Neuronal stem cell (in vitro differentiated cells): ENCODE data around the gene PRRC2B.
A peak's percentile ranks its signal among the peaks of the same experiment; 100 is the strongest.

Experiments
- DNase-seq: peaks from one replicate; pipeline ENCODE4 v3.0.0-alpha.2; 2013; ENCODE audit warnings: low spot score
- H2AFZ ChIP-seq: one replicate; pipeline ENCODE4 v1.6.1; 2013; ENCODE audit warnings: mild to moderate bottlenecking, low read length, inconsistent platforms
- H2AK5ac ChIP-seq: 2 replicates; pipeline ENCODE4 v1.6.1; 2013; ENCODE audit warnings: low read depth, mild to moderate bottlenecking, inconsistent platforms, low read length, moderate library complexity, mixed read lengths
- H2BK120ac ChIP-seq: 2 replicates; pipeline ENCODE4 v1.6.1; 2013; ENCODE audit warnings: low read depth, mild to moderate bottlenecking, inconsistent platforms, low read length, moderate library complexity, mixed read lengths
- H2BK12ac ChIP-seq: one replicate; pipeline ENCODE4 v1.6.1; 2013; ENCODE audit warnings: low read length, inconsistent platforms
- H2BK15ac ChIP-seq: 2 replicates; pipeline ENCODE4 v1.6.1; 2013; ENCODE audit warnings: mild to moderate bottlenecking, low read length, inconsistent platforms, mixed read lengths
- H2BK5ac ChIP-seq: one replicate; pipeline ENCODE4 v1.6.1; 2013; ENCODE audit warnings: inconsistent platforms, mild to moderate bottlenecking, low read length, moderate library complexity
- H3K14ac ChIP-seq: one replicate; pipeline ENCODE4 v1.6.1; 2013; ENCODE audit warnings: low read length, inconsistent platforms
- H3K18ac ChIP-seq: 2 replicates; pipeline ENCODE4 v1.6.1; 2013; ENCODE audit warnings: low read length, inconsistent platforms
- H3K23ac ChIP-seq: 2 replicates; pipeline ENCODE4 v1.6.1; 2013; ENCODE audit warnings: low read depth, mild to moderate bottlenecking, mixed read lengths, low read length, inconsistent platforms; ENCODE audit not compliant: poor library complexity
- H3K27ac ChIP-seq: replicated peaks from 3 replicates; pipeline ENCODE4 v1.5.1; 2013; ENCODE audit warnings: low read length, inconsistent platforms
- H3K27me3 ChIP-seq, 3 experiments: 2 replicates each; pipeline ENCODE4 v1.6.1; 2013; ENCODE audit warnings: low read length in 3 of 3, mild to moderate bottlenecking in 2 of 3, inconsistent platforms in 1 of 3, low read depth in 1 of 3, mixed read lengths in 1 of 3, moderate library complexity in 1 of 3; ENCODE audit not compliant: control insufficient read depth in 3 of 3, insufficient read depth in 3 of 3
- H3K36me3 ChIP-seq, 2 donors: replicated peaks in 1 of 2; 2 replicates each; pipeline ENCODE4 v1.6.1; 2013; ENCODE audit warnings: low read length in 2 of 2; ENCODE audit not compliant: control insufficient read depth in 2 of 2, insufficient read depth in 2 of 2
- H3K4ac ChIP-seq: 2 replicates; pipeline ENCODE4 v1.6.1; 2013; ENCODE audit warnings: inconsistent platforms, mild to moderate bottlenecking, low read length, moderate library complexity
- H3K4me1 ChIP-seq, 2 donors: 1 replicate in 1 of 2; 2 replicates in 1 of 2; pipeline ENCODE4 v1.6.1; 2013; ENCODE audit warnings: low read length in 2 of 2, low read depth in 1 of 2; ENCODE audit not compliant: control insufficient read depth in 2 of 2, insufficient read depth in 1 of 2
- H3K4me2 ChIP-seq: one replicate; pipeline ENCODE4 v1.6.1; 2013; ENCODE audit warnings: mild to moderate bottlenecking, low read length, inconsistent platforms; ENCODE audit not compliant: insufficient read depth, poor library complexity, severe bottlenecking
- H3K4me3 ChIP-seq, 2 donors: 2 replicates each; pipeline ENCODE4 v1.5.1; 2013; ENCODE audit warnings: low read length in 2 of 2, mild to moderate bottlenecking in 2 of 2, inconsistent platforms in 1 of 2, moderate library complexity in 1 of 2
- H3K79me1 ChIP-seq: one replicate; pipeline ENCODE4 v1.6.1; 2013; ENCODE audit warnings: low read depth, mild to moderate bottlenecking, inconsistent platforms, low read length, moderate library complexity
- H3K9ac ChIP-seq: one replicate; pipeline ENCODE4 v1.6.1; 2013; ENCODE audit warnings: mild to moderate bottlenecking, low read depth, low read length, inconsistent platforms; ENCODE audit not compliant: poor library complexity
- H3K9me3 ChIP-seq, 2 donors: replicated peaks in 1 of 2; 2 replicates each; pipeline versions ENCODE3 to v1.6.1; 2013; ENCODE audit warnings: low read length in 2 of 2, mild to moderate bottlenecking in 2 of 2, inconsistent platforms in 1 of 2, low read depth in 1 of 2, mixed read lengths in 1 of 2, moderate library complexity in 1 of 2; ENCODE audit not compliant: control insufficient read depth in 2 of 2, insufficient read depth in 1 of 2
- H4K8ac ChIP-seq: one replicate; pipeline ENCODE4 v1.6.1; 2013; ENCODE audit warnings: low read depth, mild to moderate bottlenecking, inconsistent platforms, low read length, moderate library complexity
- H4K91ac ChIP-seq: one replicate; pipeline ENCODE4 v1.6.1; 2013; ENCODE audit warnings: low read length, low read depth, mild to moderate bottlenecking, inconsistent platforms; ENCODE audit not compliant: poor library complexity
- WGBS, 2 donors: extraction: QIAGEN DNeasy Blood & Tissue Kit; methylation state at CpG; one replicate each; pipeline ENCODE4 v1.1.7; 2013; ENCODE audit warnings: missing lambda C conversion rate in 2 of 2, mixed read lengths in 1 of 2; ENCODE audit not compliant: insufficient read length in 2 of 2, insufficient replicate concordance in 1 of 2; ENCODE audit errors: extremely low coverage in 2 of 2; 5-methylcytosine and 5-hydroxymethylcytosine counted together

Gene PRRC2B

GRCh38 chr9:131442351-131442750 lies 48.5 kb downstream of the PRRC2B start:
- no peak overlapping the region for H4K8ac ChIP-seq
- no peak overlapping the region for H2BK120ac ChIP-seq
- no peaks in the 10 kb centered on the region for H3K27me3 ChIP-seq
- no peak overlapping the region for H2BK15ac ChIP-seq
- H3K27ac ChIP-seq = no peak overlapping the region
- no peak overlapping the region for H2BK5ac ChIP-seq
- no peak overlapping the region for H2AFZ ChIP-seq
- H3K9ac ChIP-seq = no peak overlapping the region
- no peaks in the 10 kb centered on the region for H3K9me3 ChIP-seq
- H3K36me3 ChIP-seq = peaks cover 60 to 97% of the 10 kb centered on the region in 2 donors
- H3K23ac ChIP-seq = no peak overlapping the region
- H3K4me2 ChIP-seq = no peak overlapping the region
- no peak for DNase-seq
- H2BK12ac ChIP-seq = no peak overlapping the region
- no peak overlapping the region for H3K4ac ChIP-seq
- H2AK5ac ChIP-seq = no peak overlapping the region
- no CpG with 5 or more reads among the region's 10 CpGs for WGBS, 2 donors
- peaks cover 0 to 12% of the 10 kb centered on the region in 2 donors for H3K4me1 ChIP-seq
- H3K4me3 ChIP-seq = no peak overlapping the region
- no peak overlapping the region for H4K91ac ChIP-seq
- H3K14ac ChIP-seq = no peak overlapping the region
- peaks cover 9% of the 10 kb centered on the region for H3K79me1 ChIP-seq
- no peak overlapping the region for H3K18ac ChIP-seq

GRCh38 chr9:131443648-131444047 lies 49.8 kb downstream of the PRRC2B start:
- Histone ChIP-seq H3K23ac (peak overlapping the region; percentile 22), H4K91ac (no peak overlapping the region), H2BK12ac (no peak overlapping the region), H3K4ac (no peak overlapping the region), H4K8ac (no peak overlapping the region), H2BK120ac (no peak overlapping the region), H3K4me1 (peaks cover 0 to 12% of the 10 kb centered on the region in 2 donors), H2AK5ac (no peak overlapping the region), H2AFZ (no peak overlapping the region), H3K4me3 (no peak overlapping the region), H3K18ac (peak overlapping the region; percentile 1), H2BK15ac (no peak overlapping the region), H3K79me1 (peaks cover 3% of the 10 kb centered on the region), H3K4me2 (no peak overlapping the region), H3K14ac (no peak overlapping the region), H3K27me3 (no peaks in the 10 kb centered on the region), H3K9me3 (no peaks in the 10 kb centered on the region), H3K36me3 (peaks cover 52 to 97% of the 10 kb centered on the region in 2 donors), H3K9ac (no peak overlapping the region), H2BK5ac (no peak overlapping the region), H3K27ac (peak overlapping the region; percentile 47)
- DNase-seq = no peak
- no CpG with 5 or more reads among the region's 2 CpGs for WGBS, 2 donors

GRCh38 chr9:131446276-131446675 lies 52.4 kb downstream of the PRRC2B start:
- H3K27ac ChIP-seq = no peak overlapping the region
- H2BK15ac ChIP-seq = no peak overlapping the region
- H3K4ac ChIP-seq = no peak overlapping the region
- no peak for DNase-seq
- H3K79me1 ChIP-seq = peaks cover 3% of the 10 kb centered on the region
- H4K91ac ChIP-seq = no peak overlapping the region
- peaks cover 40 to 97% of the 10 kb centered on the region in 2 donors for H3K36me3 ChIP-seq
- no peak overlapping the region for H2BK5ac ChIP-seq
- H2AFZ ChIP-seq = no peak overlapping the region
- no peak overlapping the region for H3K18ac ChIP-seq
- no CpG with 5 or more reads among the region's 11 CpGs for WGBS, 2 donors
- no peak overlapping the region for H3K9ac ChIP-seq
- H3K27me3 ChIP-seq = no peaks in the 10 kb centered on the region
- H3K4me2 ChIP-seq = no peak overlapping the region
- H2BK12ac ChIP-seq = no peak overlapping the region
- no peak overlapping the region for H2AK5ac ChIP-seq
- H3K14ac ChIP-seq = no peak overlapping the region
- peaks cover 0 to 12% of the 10 kb centered on the region in 2 donors for H3K4me1 ChIP-seq
- no peak overlapping the region for H3K4me3 ChIP-seq
- H3K23ac ChIP-seq = no peak overlapping the region
- H2BK120ac ChIP-seq = no peak overlapping the region
- H4K8ac ChIP-seq = no peak overlapping the region
- no peaks in the 10 kb centered on the region for H3K9me3 ChIP-seq

GRCh38 chr9:131447148-131447547 lies 53.3 kb downstream of the PRRC2B start:
- H3K4me1 ChIP-seq = peaks cover 0 to 12% of the 10 kb centered on the region in 2 donors
- H2BK15ac ChIP-seq = no peak overlapping the region
- H3K27me3 ChIP-seq = no peaks in the 10 kb centered on the region

More at GRCh38 chr9:131447148-131447547, 53.3 kb downstream of the PRRC2B start:
- Histone ChIP-seq H3K27ac (no peak overlapping the region), H2AFZ (no peak overlapping the region), H3K4me3 (no peak overlapping the region), H2BK5ac (no peak overlapping the region), H2AK5ac (no peak overlapping the region), H3K79me1 (peaks cover 3% of the 10 kb centered on the region), H3K18ac (no peak overlapping the region), H4K8ac (no peak overlapping the region), H3K36me3 (peaks cover 39 to 97% of the 10 kb centered on the region in 2 donors), H4K91ac (no peak overlapping the region), H2BK120ac (no peak overlapping the region), H2BK12ac (no peak overlapping the region), H3K23ac (no peak overlapping the region), H3K4me2 (no peak overlapping the region), H3K4ac (no peak overlapping the region), H3K9me3 (no peaks in the 10 kb centered on the region), H3K14ac (no peak overlapping the region), H3K9ac (no peak overlapping the region)
- no peak for DNase-seq
- WGBS, 2 donors = no CpG with 5 or more reads among the region's 8 CpGs
